DMS153 (cell line): ENCODE measurements around the gene ATG4C.

ENCODE experiments used
- DNase-seq: peaks from one replicate; lab custom pipeline; 2025; lab: John Stamatoyannopoulos, UW

ATG4C gene

DNA sequence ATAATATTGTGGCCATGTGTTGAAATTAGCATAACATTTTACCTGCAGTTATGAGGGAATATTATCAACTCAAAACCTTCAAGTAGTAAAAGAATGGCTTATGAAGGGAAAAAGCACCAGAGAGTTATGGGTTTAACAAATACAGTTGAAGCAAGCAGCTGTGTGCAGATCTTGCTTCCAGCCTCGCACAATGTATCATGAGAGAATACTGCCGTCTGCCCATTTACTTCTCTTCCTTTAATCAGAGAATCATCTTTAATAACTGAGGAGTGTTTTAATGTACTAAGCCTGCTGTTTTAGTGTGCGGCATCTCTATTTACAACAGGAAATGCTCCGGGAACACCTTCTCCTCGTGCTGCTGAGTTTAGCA lies 120.9 kb downstream of the ATG4C start:
- DNase-seq = no peak

DNA sequence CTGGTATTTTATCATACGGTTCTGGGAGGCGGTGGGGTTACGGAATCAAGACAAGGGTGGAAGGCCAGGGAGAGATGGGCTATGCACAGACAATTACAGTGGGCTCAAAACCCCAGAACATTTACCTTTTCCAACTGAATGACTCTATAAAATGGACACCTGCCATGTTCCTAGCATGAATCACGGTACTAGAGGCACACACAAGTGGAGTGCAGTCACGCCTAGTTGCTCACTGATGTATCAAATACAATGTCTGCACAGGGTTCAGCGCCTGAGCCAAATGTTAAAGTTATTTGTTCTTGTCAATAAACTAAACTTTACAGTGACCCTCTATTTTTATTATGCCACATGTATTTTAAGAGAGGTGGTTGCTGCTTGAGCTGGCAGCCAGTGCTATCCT lies 121.4 kb downstream of the ATG4C start:
- peak; percentile 62 for DNase-seq

DNA sequence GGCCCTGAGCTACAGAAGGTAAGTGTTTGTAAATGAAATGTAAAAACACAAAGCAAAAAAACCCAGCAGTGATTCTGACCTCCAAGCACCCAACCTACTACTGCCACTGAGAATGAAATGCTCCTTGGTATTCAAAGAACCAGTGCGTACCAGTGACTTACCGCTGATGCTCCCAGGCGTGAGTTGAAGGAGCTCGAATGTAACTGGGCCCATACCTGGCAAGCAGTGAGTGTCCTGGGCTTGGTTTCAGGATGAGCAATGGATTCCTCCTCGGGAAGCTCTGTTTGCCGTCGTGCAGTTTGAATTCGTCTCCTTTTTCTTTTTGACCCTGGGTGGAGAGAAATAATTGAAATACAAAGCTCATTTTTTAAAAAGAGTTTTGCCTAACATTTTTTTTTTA lies 121.9 kb downstream of the ATG4C start:
- no peak for DNase-seq

DNA sequence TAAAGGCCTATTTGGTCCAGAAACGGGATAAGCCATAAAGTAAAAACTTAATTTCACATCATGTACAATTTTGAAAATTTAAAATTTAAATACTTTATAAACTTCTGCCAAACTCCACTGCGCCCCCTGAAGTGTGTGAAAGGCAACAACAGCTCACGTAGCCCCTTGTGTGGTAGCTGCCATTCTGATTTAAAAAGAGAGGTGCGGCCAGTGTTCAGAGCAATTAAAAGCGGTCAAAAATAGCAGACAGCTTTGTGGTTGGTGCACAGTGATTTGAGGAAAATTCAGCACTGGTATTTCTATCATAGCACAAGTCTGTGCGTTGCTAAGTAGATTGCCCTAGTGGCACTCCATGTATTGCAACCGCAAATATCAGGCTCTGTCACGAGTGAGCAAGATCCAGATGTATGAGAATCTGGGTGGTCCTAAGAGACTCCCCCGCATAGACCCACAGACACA lies 122.5 kb downstream of the ATG4C start:
- no peak for DNase-seq

DNA sequence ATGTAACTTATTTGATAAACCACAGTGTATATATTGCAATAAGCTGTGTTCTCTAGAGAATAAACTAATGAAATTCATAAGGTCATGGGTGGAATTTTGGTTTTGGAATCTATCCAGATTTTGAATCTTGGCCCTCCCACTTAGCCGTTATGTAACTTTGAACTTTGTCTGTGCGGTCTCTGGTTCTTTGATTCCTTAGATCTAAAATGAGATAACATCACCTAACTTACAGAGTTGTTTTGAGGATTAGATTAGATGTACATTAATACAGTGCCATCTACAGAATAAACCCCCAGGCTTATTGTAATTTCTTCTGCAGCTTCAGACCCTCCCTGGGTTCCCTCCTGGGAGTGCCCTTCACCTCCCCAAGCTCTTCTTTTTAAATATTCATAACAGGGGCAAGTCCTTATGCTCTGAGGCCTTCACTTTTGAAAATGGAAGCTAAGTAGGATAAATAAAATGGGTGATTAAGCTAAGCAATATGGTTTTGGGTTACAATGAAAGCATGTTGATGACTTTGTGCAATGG lies 124.3 kb downstream of the ATG4C start:
- no peak for DNase-seq

DNA sequence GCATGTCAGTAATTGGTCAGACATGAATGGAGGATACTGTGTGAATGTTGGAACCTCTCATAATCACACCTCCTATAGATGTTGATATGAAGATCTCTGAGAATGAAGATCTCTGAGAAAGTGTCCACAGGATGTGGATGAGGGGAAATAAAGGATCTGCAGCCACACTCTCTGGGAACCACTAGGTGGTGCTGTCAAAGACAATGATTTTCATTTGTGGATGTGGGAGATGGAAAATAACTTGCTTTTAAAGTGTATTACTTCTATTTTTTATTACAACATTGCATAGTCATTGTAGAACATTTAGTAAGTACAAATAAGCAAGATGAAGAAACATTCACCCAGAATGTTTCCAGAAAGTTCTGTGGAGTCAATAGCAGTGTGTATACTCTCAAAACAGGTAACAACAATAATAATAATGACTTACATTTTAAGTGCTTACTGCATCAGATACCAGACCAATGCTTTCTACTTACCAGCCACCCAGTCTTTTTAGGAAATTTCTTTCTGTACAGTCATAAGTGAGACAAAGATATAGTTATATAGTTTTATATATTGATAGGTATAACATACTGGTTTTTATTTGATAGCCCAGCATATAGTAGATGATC lies 128.2 kb downstream of the ATG4C start:
- DNase-seq = no peak
